HG03460 (cell line): Measurements from ENCODE around the gene SENP8.
"Not testable (repeated sequence)": the region's sequence is repeated elsewhere in the genome, so short reads cannot be mapped to it uniquely, and the experiment has no call there.

Experiments
- ATAC-seq: cut with Tn5 transposase; IDR thresholded peaks from one replicate; pipeline ENCODE4 v1.9.1; 2021; ENCODE audit not compliant: unreplicated experiment

Gene SENP8

GRCh38 chr15:72155003-72155621 is 36.9 kb downstream of the SENP8 start:
- no peak for ATAC-seq

GRCh38 chr15:72155635-72156616 is 37.7 kb downstream of the SENP8 start:
- peak; percentile 83 for ATAC-seq

- no peak for ATAC-seq
These were observed 38.7 kb downstream of the SENP8 start for GRCh38 chr15:72156928-72157327.

- ATAC-seq: no peak
These were observed 42.6 kb downstream of the SENP8 start for GRCh38 chr15:72160696-72161245.

GRCh38 chr15:72161361-72162132 is 43.3 kb downstream of the SENP8 start:
- no peak for ATAC-seq

GRCh38 chr15:72162569-72162968 is 44.4 kb downstream of the SENP8 start:
- ATAC-seq: no peak

GRCh38 chr15:72163719-72164118 is 45.5 kb downstream of the SENP8 start:
- ATAC-seq: no peak

- ATAC-seq: no peak
These were observed 48.7 kb downstream of the SENP8 start for GRCh38 chr15:72166716-72167417.

- ATAC-seq: no peak
These were observed 49.2 kb downstream of the SENP8 start for GRCh38 chr15:72167445-72167844.

- ATAC-seq: no peak
These were observed 50.1 kb downstream of the SENP8 start for GRCh38 chr15:72168131-72168807.

GRCh38 chr15:72168808-72169190 is 50.6 kb downstream of the SENP8 start:
- ATAC-seq: no peak

- no peak for ATAC-seq
These were observed 51.2 kb downstream of the SENP8 start for GRCh38 chr15:72169236-72169920.

GRCh38 chr15:72169921-72170611 is 51.9 kb downstream of the SENP8 start:
- no peak for ATAC-seq

- ATAC-seq: no peak
These were observed 52.5 kb downstream of the SENP8 start for GRCh38 chr15:72170691-72171090.

- not testable (repeated sequence) for ATAC-seq
These were observed 53.8 kb downstream of the SENP8 start for GRCh38 chr15:72171978-72172377.

- no peak for ATAC-seq
These were observed 54.6 kb downstream of the SENP8 start for GRCh38 chr15:72172796-72173195.

- no peak for ATAC-seq
These were observed 55.2 kb downstream of the SENP8 start for GRCh38 chr15:72173401-72173800.

GRCh38 chr15:72173864-72174550 is 55.8 kb downstream of the SENP8 start:
- no peak for ATAC-seq
